NOMO-1 treated with dmso at 0.1 percent for 144 hours (cell line): ENCODE measurements around the gene E2F4.

ENCODE experiments used
- DNase-seq: peaks from one replicate; lab custom pipeline; 2025; ENCODE audit not compliant: unreplicated experiment; lab: John Stamatoyannopoulos, UW

The E2F4 gene

GRCh38 chr16:67157106-67157748 is 34.7 kb upstream of the E2F4 start:
- no peak for DNase-seq

GRCh38 chr16:67157892-67158635 is 33.9 kb upstream of the E2F4 start:
- DNase-seq = no peak

GRCh38 chr16:67158637-67159600 is 33.0 kb upstream of the E2F4 start:
- DNase-seq = peak; percentile 50

- DNase-seq = no peak
These were observed 30.3 kb upstream of the E2F4 start for GRCh38 chr16:67161595-67162058.

- no peak for DNase-seq
These were observed 29.3 kb upstream of the E2F4 start for GRCh38 chr16:67162506-67163163.

- no peak for DNase-seq
These were observed 28.6 kb upstream of the E2F4 start for GRCh38 chr16:67163164-67163998.

- no peak for DNase-seq
These were observed 27.9 kb upstream of the E2F4 start for GRCh38 chr16:67163999-67164558.

- DNase-seq = no peak
These were observed 27.3 kb upstream of the E2F4 start, which contains the start of gene HSF4 for GRCh38 chr16:67164599-67165061. Gene HSF4, plus strand, starts transcription at chr16:67164745. Its CDS starts 67 bp downstream, at chr16:67164812.

GRCh38 chr16:67165121-67166078 is 26.6 kb upstream of the E2F4 start:
- no peak for DNase-seq

- no peak for DNase-seq
These were observed 25.8 kb upstream of the E2F4 start for GRCh38 chr16:67166110-67166547.

- no peak for DNase-seq
These were observed 25.3 kb upstream of the E2F4 start for GRCh38 chr16:67166598-67167168.

- no peak for DNase-seq
These were observed 24.4 kb upstream of the E2F4 start for GRCh38 chr16:67167588-67167987.

GRCh38 chr16:67169011-67169451 is 22.9 kb upstream of the E2F4 start:
- no peak for DNase-seq

- DNase-seq = no peak
These were observed 22.2 kb upstream of the E2F4 start for GRCh38 chr16:67169642-67170167.

- DNase-seq = no peak
These were observed 21.6 kb upstream of the E2F4 start, which contains the start of gene NOL3 for GRCh38 chr16:67170168-67170948. Gene NOL3, plus strand, starts transcription at chr16:67170538.

GRCh38 chr16:67170949-67171649 is 20.9 kb upstream of the E2F4 start:
- no peak for DNase-seq
